Fibroblast of gingiva (primary cell): ENCODE measurements around the gene ADRB1.

ENCODE experiments used
- DNase-seq: peaks from one replicate; pipeline ENCODE4 v3.0.0-alpha.2; 2011; ENCODE audit warnings: low read depth

The ADRB1 gene

GRCh38 chr10:114043532-114044246, at the start of gene ADRB1:
Gene ADRB1 (plus strand): TSS chr10:114043866. CDS start chr10:114044133, 267 bp downstream.
- DNase-seq, result peak; percentile 65

- DNase-seq, result no peak
Measured at GRCh38 chr10:113995201-113995600, 48.5 kb upstream of the ADRB1 start.

- no peak for DNase-seq
Measured at GRCh38 chr10:113997428-113997827, 46.2 kb upstream of the ADRB1 start.

- no peak for DNase-seq
Measured at GRCh38 chr10:113999531-113999930, 44.1 kb upstream of the ADRB1 start.

GRCh38 chr10:114000457-114001010, 43.1 kb upstream of the ADRB1 start:
- DNase-seq, result no peak

GRCh38 chr10:114002422-114002821, 41.2 kb upstream of the ADRB1 start:
- DNase-seq, result no peak

GRCh38 chr10:114003161-114003941, 40.3 kb upstream of the ADRB1 start:
- no peak for DNase-seq

GRCh38 chr10:114009281-114009996, 34.2 kb upstream of the ADRB1 start:
- no peak for DNase-seq

- DNase-seq, result peak; percentile 18
Measured at GRCh38 chr10:114010316-114010715, 33.4 kb upstream of the ADRB1 start.

GRCh38 chr10:114012650-114013049, 31.0 kb upstream of the ADRB1 start:
- DNase-seq, result no peak

- no peak for DNase-seq
Measured at GRCh38 chr10:114015708-114016107, 28.0 kb upstream of the ADRB1 start.

GRCh38 chr10:114017271-114017670, 26.4 kb upstream of the ADRB1 start:
- no peak for DNase-seq

- DNase-seq, result no peak
Measured at GRCh38 chr10:114017873-114018272, 25.8 kb upstream of the ADRB1 start.

- DNase-seq, result no peak
Measured at GRCh38 chr10:114019226-114019625, 24.4 kb upstream of the ADRB1 start.

- no peak for DNase-seq
Measured at GRCh38 chr10:114021154-114021553, 22.5 kb upstream of the ADRB1 start.

GRCh38 chr10:114021717-114022680, 21.7 kb upstream of the ADRB1 start:
- DNase-seq, result no peak

GRCh38 chr10:114022766-114023597, 20.7 kb upstream of the ADRB1 start:
- no peak for DNase-seq

- DNase-seq, result peak; percentile 69
Measured at GRCh38 chr10:114024876-114025610, 18.6 kb upstream of the ADRB1 start.

- DNase-seq, result no peak
Measured at GRCh38 chr10:114025611-114026130, 18.0 kb upstream of the ADRB1 start.
